ENCODE data around the gene SMIM7. TPM values are rescaled to one million over a fixed set of nuclear protein-coding genes. Genes with fewer than 3 reads are reported as not detected.

Gene SMIM7
- total RNA-seq, 1 donor from 2014 or later = 78.7 TPM

GRCh38 chr19:16604615-16605014 lies 55.3 kb downstream of the SMIM7 start:
- Mint-ChIP-seq H3K27me3 (ENCODE audit: low read depth) (no peaks in the 10 kb centered on the region), H3K4me1 (no peaks in the 10 kb centered on the region), H3K9me3 (no peaks in the 10 kb centered on the region), H3K27ac (ENCODE audit: unreplicated experiment) (no peak overlapping the region), H3K4me3 (no peak overlapping the region), H3K36me3 (ENCODE audit: low read depth) (no peaks in the 10 kb centered on the region)
- TF ChIP-seq CTCF (conservative IDR thresholded peaks at IDR 0.05) = no peak
- DNase-seq (ENCODE audit: low read depth, low spot score) = no peak

GRCh38 chr19:16603090-16603489 lies 56.9 kb downstream of the SMIM7 start:
- Mint-ChIP-seq H3K9me3 (no peaks in the 10 kb centered on the region), H3K27ac (ENCODE audit: unreplicated experiment) (no peak overlapping the region), H3K4me1 (no peaks in the 10 kb centered on the region), H3K27me3 (ENCODE audit: low read depth) (no peaks in the 10 kb centered on the region), H3K36me3 (ENCODE audit: low read depth) (no peaks in the 10 kb centered on the region), H3K4me3 (no peak overlapping the region)
- no peak for TF ChIP-seq CTCF (conservative IDR thresholded peaks at IDR 0.05)
- no peak for DNase-seq (ENCODE audit: low read depth, low spot score)

- Mint-ChIP-seq H3K4me1 (no peaks in the 10 kb centered on the region), H3K9me3 (no peaks in the 10 kb centered on the region), H3K36me3 (ENCODE audit: low read depth) (no peaks in the 10 kb centered on the region), H3K27ac (ENCODE audit: unreplicated experiment) (no peak overlapping the region), H3K4me3 (no peak overlapping the region), H3K27me3 (ENCODE audit: low read depth) (no peaks in the 10 kb centered on the region)
- DNase-seq (ENCODE audit: low read depth, low spot score) = no peak
- TF ChIP-seq CTCF (conservative IDR thresholded peaks at IDR 0.05) = no peak
Observed at GRCh38 chr19:16601378-16602052, 58.4 kb downstream of the SMIM7 start.

- Mint-ChIP-seq H3K4me3 (no peak overlapping the region), H3K9me3 (no peaks in the 10 kb centered on the region), H3K36me3 (ENCODE audit: low read depth) (no peaks in the 10 kb centered on the region), H3K4me1 (no peaks in the 10 kb centered on the region), H3K27me3 (ENCODE audit: low read depth) (no peaks in the 10 kb centered on the region), H3K27ac (ENCODE audit: unreplicated experiment) (no peak overlapping the region)
- no peak for DNase-seq (ENCODE audit: low read depth, low spot score)
- no peak for TF ChIP-seq CTCF (conservative IDR thresholded peaks at IDR 0.05)
Observed at GRCh38 chr19:16600824-16601223, 59.1 kb downstream of the SMIM7 start.

GRCh38 chr19:16599655-16600346 lies 60.1 kb downstream of the SMIM7 start:
- TF ChIP-seq CTCF (conservative IDR thresholded peaks at IDR 0.05) = no peak
- no peaks in the 10 kb centered on the region for H3K36me3 Mint-ChIP-seq (ENCODE audit: low read depth)
- H3K4me3 Mint-ChIP-seq = no peak overlapping the region
- no peaks in the 10 kb centered on the region for H3K27me3 Mint-ChIP-seq (ENCODE audit: low read depth)
- H3K27ac Mint-ChIP-seq (ENCODE audit: unreplicated experiment) = no peak overlapping the region
- H3K9me3 Mint-ChIP-seq = no peaks in the 10 kb centered on the region
- H3K4me1 Mint-ChIP-seq = no peaks in the 10 kb centered on the region
- DNase-seq (ENCODE audit: low read depth, low spot score) = no peak
